ENCODE results near the gene MORC3.
"Not testable (repeated sequence)": the region's sequence is repeated elsewhere in the genome, so short reads cannot be mapped to it uniquely, and the experiment has no call there.

MORC3 gene

GRCh38 chr21:36377391-36377842, 57.4 kb downstream of the MORC3 start:
- H3K9ac ChIP-seq (ENCODE audit: low read length), result no peak overlapping the region
- no peaks in the 10 kb centered on the region for H3K9me3 ChIP-seq (ENCODE audit: control insufficient read depth, low read length)
- H3K36me3 ChIP-seq (ENCODE audit: control insufficient read depth, insufficient read depth, low read length), result no peaks in the 10 kb centered on the region
- H3K27me3 ChIP-seq (ENCODE audit: control insufficient read depth, insufficient read depth, low read length), result no peaks in the 10 kb centered on the region
- no peak overlapping the region for H3K4me3 ChIP-seq (ENCODE audit: low read length)
- no peaks in the 10 kb centered on the region for H3K4me1 ChIP-seq (ENCODE audit: control insufficient read depth, insufficient read depth, low read length)

- H3K36me3 ChIP-seq (ENCODE audit: control insufficient read depth, insufficient read depth, low read length), result no peaks in the 10 kb centered on the region
- H3K9me3 ChIP-seq (ENCODE audit: control insufficient read depth, low read length), result no peaks in the 10 kb centered on the region
- H3K4me3 ChIP-seq (ENCODE audit: low read length), result no peak overlapping the region
- no peaks in the 10 kb centered on the region for H3K4me1 ChIP-seq (ENCODE audit: control insufficient read depth, insufficient read depth, low read length)
- no peak overlapping the region for H3K9ac ChIP-seq (ENCODE audit: low read length)
- H3K27me3 ChIP-seq (ENCODE audit: control insufficient read depth, insufficient read depth, low read length), result no peaks in the 10 kb centered on the region
Observed at GRCh38 chr21:36379251-36379650, 59.3 kb downstream of the MORC3 start.

- Histone ChIP-seq H3K4me3 (ENCODE audit: low read length) (no peak overlapping the region), H3K36me3 (ENCODE audit: control insufficient read depth, insufficient read depth, low read length) (no peaks in the 10 kb centered on the region), H3K9me3 (ENCODE audit: control insufficient read depth, low read length) (no peaks in the 10 kb centered on the region), H3K9ac (ENCODE audit: low read length) (no peak overlapping the region), H3K4me1 (ENCODE audit: control insufficient read depth, insufficient read depth, low read length) (no peaks in the 10 kb centered on the region), H3K27me3 (ENCODE audit: control insufficient read depth, insufficient read depth, low read length) (no peaks in the 10 kb centered on the region)
Observed at GRCh38 chr21:36381841-36382589, 62.0 kb downstream of the MORC3 start.

- not testable (repeated sequence) for H3K9me3 ChIP-seq (ENCODE audit: control insufficient read depth, low read length); H3K36me3 ChIP-seq (ENCODE audit: control insufficient read depth, insufficient read depth, low read length); H3K9ac ChIP-seq (ENCODE audit: low read length); H3K4me3 ChIP-seq (ENCODE audit: low read length); H3K4me1 ChIP-seq (ENCODE audit: control insufficient read depth, insufficient read depth, low read length); H3K27me3 ChIP-seq (ENCODE audit: control insufficient read depth, insufficient read depth, low read length)
Observed at GRCh38 chr21:36382722-36383121, 62.7 kb downstream of the MORC3 start.

GRCh38 chr21:36384885-36385232, 64.9 kb downstream of the MORC3 start:
- no peak overlapping the region for H3K9ac ChIP-seq (ENCODE audit: low read length)
- H3K4me3 ChIP-seq (ENCODE audit: low read length), result no peak overlapping the region
- no peaks in the 10 kb centered on the region for H3K9me3 ChIP-seq (ENCODE audit: control insufficient read depth, low read length)
- no peaks in the 10 kb centered on the region for H3K4me1 ChIP-seq (ENCODE audit: control insufficient read depth, insufficient read depth, low read length)
- H3K36me3 ChIP-seq (ENCODE audit: control insufficient read depth, insufficient read depth, low read length), result no peaks in the 10 kb centered on the region
- H3K27me3 ChIP-seq (ENCODE audit: control insufficient read depth, insufficient read depth, low read length), result no peaks in the 10 kb centered on the region

- peak within 1 kb of the TSS; percentile 42 for H3K4me3 ChIP-seq (ENCODE audit: low read length)
- no peaks in the 10 kb centered on the region for H3K4me1 ChIP-seq (ENCODE audit: control insufficient read depth, insufficient read depth, low read length)
- H3K9me3 ChIP-seq (ENCODE audit: control insufficient read depth, low read length), result no peaks in the 10 kb centered on the region
- no peaks in the 10 kb centered on the region for H3K27me3 ChIP-seq (ENCODE audit: control insufficient read depth, insufficient read depth, low read length)
- no peaks in the 10 kb centered on the region for H3K36me3 ChIP-seq (ENCODE audit: control insufficient read depth, insufficient read depth, low read length)
- peak within 1 kb of the TSS; percentile 46 for H3K9ac ChIP-seq (ENCODE audit: low read length)
Observed at GRCh38 chr21:36385233-36386030, 65.4 kb downstream of the MORC3 start, which contains the start of gene CHAF1B. CHAF1B (plus strand) TSS chr21:36385392; CDS start chr21:36386137, 745 bp downstream.

- no peaks in the 10 kb centered on the region for H3K9me3 ChIP-seq (ENCODE audit: control insufficient read depth, low read length)
- no peaks in the 10 kb centered on the region for H3K36me3 ChIP-seq (ENCODE audit: control insufficient read depth, insufficient read depth, low read length)
- no peaks in the 10 kb centered on the region for H3K4me1 ChIP-seq (ENCODE audit: control insufficient read depth, insufficient read depth, low read length)
- H3K27me3 ChIP-seq (ENCODE audit: control insufficient read depth, insufficient read depth, low read length), result no peaks in the 10 kb centered on the region
- H3K4me3 ChIP-seq (ENCODE audit: low read length), result peak overlapping the region; percentile 42
- peak overlapping the region; percentile 46 for H3K9ac ChIP-seq (ENCODE audit: low read length)
Observed at GRCh38 chr21:36386031-36386642, 66.1 kb downstream of the MORC3 start.

- Histone ChIP-seq H3K9me3 (ENCODE audit: control insufficient read depth, low read length) (no peaks in the 10 kb centered on the region), H3K36me3 (ENCODE audit: control insufficient read depth, insufficient read depth, low read length) (no peaks in the 10 kb centered on the region), H3K9ac (ENCODE audit: low read length) (no peak overlapping the region), H3K4me1 (ENCODE audit: control insufficient read depth, insufficient read depth, low read length) (no peaks in the 10 kb centered on the region), H3K27me3 (ENCODE audit: control insufficient read depth, insufficient read depth, low read length) (no peaks in the 10 kb centered on the region), H3K4me3 (ENCODE audit: low read length) (no peak overlapping the region)
Observed at GRCh38 chr21:36388096-36388495, 68.1 kb downstream of the MORC3 start.

- no peaks in the 10 kb centered on the region for H3K36me3 ChIP-seq (ENCODE audit: control insufficient read depth, insufficient read depth, low read length)
- no peaks in the 10 kb centered on the region for H3K27me3 ChIP-seq (ENCODE audit: control insufficient read depth, insufficient read depth, low read length)
- H3K9ac ChIP-seq (ENCODE audit: low read length), result no peak overlapping the region
- no peaks in the 10 kb centered on the region for H3K9me3 ChIP-seq (ENCODE audit: control insufficient read depth, low read length)
- no peaks in the 10 kb centered on the region for H3K4me1 ChIP-seq (ENCODE audit: control insufficient read depth, insufficient read depth, low read length)
- H3K4me3 ChIP-seq (ENCODE audit: low read length), result no peak overlapping the region
Observed at GRCh38 chr21:36388835-36389234, 68.8 kb downstream of the MORC3 start.

- H3K9ac ChIP-seq (ENCODE audit: low read length); H3K27me3 ChIP-seq (ENCODE audit: control insufficient read depth, insufficient read depth, low read length); H3K9me3 ChIP-seq (ENCODE audit: control insufficient read depth, low read length); H3K4me1 ChIP-seq (ENCODE audit: control insufficient read depth, insufficient read depth, low read length); H3K36me3 ChIP-seq (ENCODE audit: control insufficient read depth, insufficient read depth, low read length); H3K4me3 ChIP-seq (ENCODE audit: low read length): not testable (repeated sequence)
Observed at GRCh38 chr21:36391649-36392048, 71.7 kb downstream of the MORC3 start.

- Histone ChIP-seq H3K9me3 (ENCODE audit: control insufficient read depth, low read length) (no peaks in the 10 kb centered on the region), H3K4me1 (ENCODE audit: control insufficient read depth, insufficient read depth, low read length) (no peaks in the 10 kb centered on the region), H3K27me3 (ENCODE audit: control insufficient read depth, insufficient read depth, low read length) (no peaks in the 10 kb centered on the region), H3K4me3 (ENCODE audit: low read length) (no peak overlapping the region), H3K9ac (ENCODE audit: low read length) (no peak overlapping the region), H3K36me3 (ENCODE audit: control insufficient read depth, insufficient read depth, low read length) (no peaks in the 10 kb centered on the region)
Observed at GRCh38 chr21:36395353-36396111, 75.5 kb downstream of the MORC3 start.

Measured in mucosa of stomach (tissue), 1 donor.